Upper lobe of left lung (tissue), 6 donors: ENCODE results near the gene LRP2BP. TPM values are rescaled to one million over a fixed set of nuclear protein-coding genes. Genes with fewer than 3 reads are reported as not detected.
A peak's percentile ranks its signal among the peaks of the same experiment; 100 is the strongest.

ENCODE experiments used
- ATAC-seq, 2 donors: fragments of 200-7000 bp; cut with Tn5 transposase; one replicate each; pipeline ENCODE4 v1.9.1; 2022; ENCODE audit warnings: mild to moderate bottlenecking in 2 of 2, moderate library complexity in 2 of 2; ENCODE audit not compliant: low FRiP score in 2 of 2
- DNase-seq, 2 donors: peaks; one replicate each; pipeline ENCODE4 v3.0.0-alpha.2; 2019 to 2020
- H3K27ac ChIP-seq, 4 donors: fragments of 200-600 bp; sonication (generic); one replicate each; pipeline ENCODE4 v1.5.1; 2016 to 2019
- H3K27me3 ChIP-seq, 4 donors: fragments of 200-600 bp; sonication (generic); one replicate each; pipeline ENCODE4 v1.5.1; 2017 to 2019
- H3K36me3 ChIP-seq, 4 donors: fragments of 200-600 bp; sonication (generic); one replicate each; pipeline ENCODE4 v1.5.1; 2016 to 2019
- H3K4me1 ChIP-seq, 4 donors: fragments of 200-600 bp; sonication (generic); one replicate each; pipeline ENCODE4 v1.5.1; 2018 to 2019
- H3K4me3 ChIP-seq, 4 donors: fragments of 200-600 bp; sonication (generic); one replicate each; pipeline ENCODE4 v1.5.1; 2017 to 2019; ENCODE audit warnings: mild to moderate bottlenecking in 2 of 4, moderate library complexity in 1 of 4
- H3K9me3 ChIP-seq, 4 donors: fragments of 200-600 bp; sonication (generic); one replicate each; pipeline ENCODE4 v1.5.1; 2018 to 2019
- EP300 ChIP-seq, 4 donors: sonication (generic); formaldehyde crosslinking; IDR thresholded peaks; one replicate each; pipeline ENCODE4 v1.5.1; 2017; ENCODE audit warnings: antibody characterized with exemption in 4 of 4, control low read depth in 2 of 4
- POLR2A ChIP-seq, 4 donors: fragments of 450-650 bp; IDR thresholded peaks; one replicate each; pipeline ENCODE4 v1.5.1; 2016 to 2017; ENCODE audit warnings: antibody characterized with exemption in 4 of 4, mild to moderate bottlenecking in 2 of 4
- POLR2AphosphoS5 ChIP-seq, 2 donors: sonication (generic); formaldehyde crosslinking; IDR thresholded peaks; one replicate each; pipeline ENCODE4 v1.5.1; 2017; ENCODE audit warnings: antibody characterized with exemption in 2 of 2
- WGBS, 2 donors: methylation state at CpG; one replicate each; pipeline ENCODE4 v1.1.5; 2017 to 2018; 5-methylcytosine and 5-hydroxymethylcytosine counted together
- total RNA-seq, 6 donors: library from RNA; depleted of rRNA in 4 of 6; stranded (reverse); fragments of >200 nt in 4 of 6; gene quantifications; one replicate each; pipeline versions ENCODE4 v1.1.0 to v1.2.1, GENCODE V29; 2016 to 2021
- TF ChIP-seq, protein P1 (sequence below), 6 experiments: fragments of 450-650 bp in 4 of 6; fragments of 200-600 bp in 2 of 6; sonication (generic) in 2 of 6; IDR thresholded peaks; one replicate each; pipeline ENCODE4 v1.5.1; 2016 to 2019; ENCODE audit warnings: antibody characterized with exemption in 6 of 6
- donor health status: DM: no; HTN: no; CAD: no; lungs with moderate emphysema.
- donor health status: DM: no; HTN: yes; CAD: no; lungs with severe emphysema.

The LRP2BP gene
- total RNA-seq, 6 donors from 2014 or later: 0.40 to 4.7 (median 1.3) TPM

DNA sequence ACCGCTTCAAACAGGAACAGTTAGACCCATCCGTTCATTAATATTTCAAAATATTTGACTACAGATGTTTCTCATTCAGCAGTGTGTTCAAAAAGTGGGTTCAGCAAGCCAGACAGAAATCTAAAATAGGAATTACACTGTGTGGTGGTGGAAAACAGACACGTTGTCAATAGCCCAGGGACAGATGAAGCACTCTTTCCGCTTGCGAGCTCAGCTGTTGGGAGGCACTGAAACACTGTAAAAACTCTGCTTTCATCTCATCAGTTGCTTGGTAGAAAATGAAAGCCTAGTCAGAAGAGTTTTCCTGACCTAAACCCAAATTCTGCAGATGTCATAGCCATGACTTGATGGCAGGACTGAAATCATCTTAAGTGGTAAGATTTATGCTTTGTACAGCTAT, 38.5 kb downstream of the LRP2BP start:
- no peaks in the 10 kb centered on the region for H3K27me3 ChIP-seq
- H3K36me3 ChIP-seq: peaks cover 7 to 43% (median 10%) of the 10 kb centered on the region in 4 donors
- no peak overlapping the region for H3K4me3 ChIP-seq
- TF ChIP-seq, protein P1, sequence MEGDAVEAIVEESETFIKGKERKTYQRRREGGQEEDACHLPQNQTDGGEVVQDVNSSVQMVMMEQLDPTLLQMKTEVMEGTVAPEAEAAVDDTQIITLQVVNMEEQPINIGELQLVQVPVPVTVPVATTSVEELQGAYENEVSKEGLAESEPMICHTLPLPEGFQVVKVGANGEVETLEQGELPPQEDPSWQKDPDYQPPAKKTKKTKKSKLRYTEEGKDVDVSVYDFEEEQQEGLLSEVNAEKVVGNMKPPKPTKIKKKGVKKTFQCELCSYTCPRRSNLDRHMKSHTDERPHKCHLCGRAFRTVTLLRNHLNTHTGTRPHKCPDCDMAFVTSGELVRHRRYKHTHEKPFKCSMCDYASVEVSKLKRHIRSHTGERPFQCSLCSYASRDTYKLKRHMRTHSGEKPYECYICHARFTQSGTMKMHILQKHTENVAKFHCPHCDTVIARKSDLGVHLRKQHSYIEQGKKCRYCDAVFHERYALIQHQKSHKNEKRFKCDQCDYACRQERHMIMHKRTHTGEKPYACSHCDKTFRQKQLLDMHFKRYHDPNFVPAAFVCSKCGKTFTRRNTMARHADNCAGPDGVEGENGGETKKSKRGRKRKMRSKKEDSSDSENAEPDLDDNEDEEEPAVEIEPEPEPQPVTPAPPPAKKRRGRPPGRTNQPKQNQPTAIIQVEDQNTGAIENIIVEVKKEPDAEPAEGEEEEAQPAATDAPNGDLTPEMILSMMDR (IDR thresholded peaks at IDR 0.05): no peak
- no peak for TF ChIP-seq EP300 (IDR thresholded peaks at IDR 0.05)
- TF ChIP-seq POLR2A (IDR thresholded peaks at IDR 0.05): no peak
- no peak for TF ChIP-seq POLR2AphosphoS5 (IDR thresholded peaks at IDR 0.05)
- DNase-seq (no peak), ATAC-seq (peak in 1 of 2 donors; percentile 32)
- whole genome bisulfite sequencing, 2 donors: 91 to 96% methylated on average over 5 of the region's 5 CpGs
- H3K4me1 ChIP-seq: no peaks in the 10 kb centered on the region
- no peaks in the 10 kb centered on the region for H3K9me3 ChIP-seq
- H3K27ac ChIP-seq: no peak overlapping the region

DNA sequence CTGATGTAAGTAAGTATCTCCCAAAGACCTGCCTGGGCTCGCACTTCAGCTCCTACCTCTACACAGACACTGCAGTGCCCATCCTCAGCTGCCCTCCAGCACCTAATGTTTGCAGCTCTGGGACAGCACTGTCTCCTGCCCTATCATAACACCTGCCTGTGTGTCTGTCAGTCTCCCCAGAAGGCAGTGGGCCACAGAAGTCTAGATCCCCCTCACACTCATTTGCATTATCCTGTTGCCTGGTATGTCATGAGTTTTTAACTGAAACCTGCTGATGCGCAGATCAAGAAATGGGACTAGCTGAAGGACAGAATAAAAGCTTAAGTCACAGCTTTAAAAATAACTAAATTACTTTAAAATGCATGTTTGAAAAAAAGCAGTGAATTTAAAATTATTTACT, 43.0 kb downstream of the LRP2BP start:
- ATAC-seq (no peak), DNase-seq (no peak)
- Histone ChIP-seq H3K4me1 (no peaks in the 10 kb centered on the region), H3K9me3 (no peaks in the 10 kb centered on the region), H3K36me3 (peaks cover 6 to 60% (median 19%) of the 10 kb centered on the region in 4 donors), H3K27me3 (no peaks in the 10 kb centered on the region), H3K27ac (no peak overlapping the region), H3K4me3 (no peak overlapping the region)
- 98 to 100% methylated on average over 2 of the region's 2 CpGs for WGBS, 2 donors
- TF ChIP-seq POLR2AphosphoS5 (IDR thresholded peaks at IDR 0.05) (no peak), POLR2A (IDR thresholded peaks at IDR 0.05) (no peak), EP300 (IDR thresholded peaks at IDR 0.05) (no peak)

DNA sequence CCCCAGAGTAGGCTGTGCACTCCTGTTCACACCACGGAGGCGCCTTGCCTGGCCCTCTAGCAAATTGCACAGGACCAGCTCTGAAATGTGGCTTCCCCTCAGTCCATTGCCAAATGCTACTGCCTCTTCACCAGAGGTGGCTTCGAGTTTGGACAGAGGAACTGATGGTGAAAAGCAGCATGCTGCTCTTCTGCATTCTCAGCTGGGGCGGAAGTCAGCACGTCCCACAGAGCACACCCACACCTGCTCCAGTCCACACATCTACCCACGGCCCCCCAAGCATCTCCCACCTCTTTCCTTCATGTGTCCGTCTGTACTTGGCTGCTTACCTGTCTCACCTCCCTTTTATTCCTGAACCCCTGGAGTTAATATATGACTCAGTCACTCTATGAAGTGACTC, 43.5 kb downstream of the LRP2BP start:
- TF ChIP-seq POLR2AphosphoS5 (IDR thresholded peaks at IDR 0.05): no peak
- H3K4me3 ChIP-seq: no peak overlapping the region
- WGBS, 2 donors: 84 to 96% methylated on average over 5 to 7 of the region's 7 CpGs
- H3K9me3 ChIP-seq: no peaks in the 10 kb centered on the region
- no peak for ATAC-seq
- no peak overlapping the region for H3K27ac ChIP-seq
- no peaks in the 10 kb centered on the region for H3K4me1 ChIP-seq
- peaks cover 6 to 60% (median 17%) of the 10 kb centered on the region in 4 donors for H3K36me3 ChIP-seq
- DNase-seq: no peak
- no peaks in the 10 kb centered on the region for H3K27me3 ChIP-seq

DNA sequence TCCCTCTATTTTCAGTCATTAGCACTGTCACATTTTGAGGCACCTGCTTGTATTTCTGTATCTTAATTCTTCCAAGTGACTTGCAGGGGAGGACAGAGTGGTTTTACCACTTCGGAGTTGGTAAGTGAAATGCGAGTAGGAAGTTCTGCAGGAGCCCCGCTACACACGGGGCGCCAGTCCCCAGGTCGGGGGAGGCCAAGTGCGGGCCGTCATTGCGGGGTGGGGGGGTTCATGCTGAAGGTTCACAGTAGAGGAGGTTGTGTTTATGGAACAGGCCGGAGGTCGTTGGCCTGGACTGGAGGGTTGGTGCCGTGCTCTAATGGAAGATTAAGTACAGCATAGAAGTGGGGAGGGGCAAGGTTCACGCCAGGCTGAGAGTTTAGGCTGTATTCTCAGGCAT, 44.0 kb downstream of the LRP2BP start:
- H3K36me3 ChIP-seq: peaks cover 8 to 62% (median 16%) of the 10 kb centered on the region in 4 donors
- 90 to 91% methylated on average over 13 of the region's 13 CpGs for WGBS, 2 donors

DNA sequence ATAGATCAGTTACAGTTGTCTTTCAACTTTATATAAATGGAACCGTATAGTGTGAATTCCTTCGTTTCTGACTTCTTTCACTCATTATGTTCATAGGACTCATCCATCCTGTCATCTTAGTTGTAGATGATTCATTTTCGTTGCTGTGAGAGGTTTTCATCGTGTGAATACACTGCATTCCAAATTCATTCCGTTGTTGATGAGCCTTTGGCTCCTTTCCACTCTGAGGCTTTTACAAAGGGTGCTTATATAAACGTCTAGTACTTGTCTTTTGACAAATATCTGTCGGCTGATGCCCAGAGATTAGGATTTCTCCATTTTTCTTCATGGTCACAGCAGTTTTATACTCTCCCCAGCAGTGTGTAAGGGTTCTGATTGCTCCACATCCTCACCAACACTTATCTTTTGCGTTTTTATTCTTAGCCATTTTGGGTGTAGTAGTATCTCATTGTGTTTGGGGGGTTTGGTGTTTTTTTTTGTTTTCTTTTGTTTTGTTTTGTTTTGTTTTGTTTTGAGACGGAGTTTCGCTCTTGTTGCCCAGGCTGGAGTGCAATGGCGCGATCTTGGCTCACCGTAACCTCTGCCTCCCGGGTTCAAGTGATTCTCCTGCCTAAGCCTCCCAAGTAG, 48.6 kb downstream of the LRP2BP start:
- no peak overlapping the region for H3K4me3 ChIP-seq
- no peak overlapping the region for H3K27ac ChIP-seq
- WGBS, 2 donors: 78 to 81% methylated on average over 14 of the region's 14 CpGs
- DNase-seq (no peak), ATAC-seq (no peak)
- peaks cover 3 to 54% (median 21%) of the 10 kb centered on the region in 4 donors for H3K36me3 ChIP-seq
- H3K4me1 ChIP-seq: peaks cover 0 to 20% (median 7%) of the 10 kb centered on the region in 4 donors
- no peaks in the 10 kb centered on the region for H3K9me3 ChIP-seq
- no peak for TF ChIP-seq POLR2AphosphoS5 (IDR thresholded peaks at IDR 0.05)
- no peak for TF ChIP-seq EP300 (IDR thresholded peaks at IDR 0.05)
- TF ChIP-seq, protein P1 (IDR thresholded peaks at IDR 0.05): no peak
- TF ChIP-seq POLR2A (IDR thresholded peaks at IDR 0.05): no peak
- H3K27me3 ChIP-seq: no peaks in the 10 kb centered on the region

More for the DNA sequence above, 44.0 kb downstream of the LRP2BP start:
- no peak for ATAC-seq
- no peaks in the 10 kb centered on the region for H3K9me3 ChIP-seq
- no peaks in the 10 kb centered on the region for H3K4me1 ChIP-seq
- H3K27ac ChIP-seq: no peak overlapping the region
- no peaks in the 10 kb centered on the region for H3K27me3 ChIP-seq
- no peak overlapping the region for H3K4me3 ChIP-seq
- TF ChIP-seq EP300 (IDR thresholded peaks at IDR 0.05): no peak
- TF ChIP-seq, protein P1 (IDR thresholded peaks at IDR 0.05): no peak
- DNase-seq: peak in 1 of 2 donors; percentile 34
